A549 treated with GW870086 at 1 μM for 4 hours (cell line): ENCODE measurements around the gene TMEM238. TPM values are rescaled to one million over a fixed set of nuclear protein-coding genes. Genes with fewer than 3 reads are reported as not detected.

Source experiments
- total RNA-seq: library from RNA; stranded (reverse); fragments of 200-300 nt; extraction: Qiagen RNA extraction; gene quantifications from 5 replicates; pipeline ENCODE4 v1.2.3, GENCODE V29; 2022; ENCODE audit warnings: low read depth

Gene TMEM238
- 2.8 to 9.2 TPM (median 7.0 TPM) in 5 replicates for total RNA-seq

DNA sequence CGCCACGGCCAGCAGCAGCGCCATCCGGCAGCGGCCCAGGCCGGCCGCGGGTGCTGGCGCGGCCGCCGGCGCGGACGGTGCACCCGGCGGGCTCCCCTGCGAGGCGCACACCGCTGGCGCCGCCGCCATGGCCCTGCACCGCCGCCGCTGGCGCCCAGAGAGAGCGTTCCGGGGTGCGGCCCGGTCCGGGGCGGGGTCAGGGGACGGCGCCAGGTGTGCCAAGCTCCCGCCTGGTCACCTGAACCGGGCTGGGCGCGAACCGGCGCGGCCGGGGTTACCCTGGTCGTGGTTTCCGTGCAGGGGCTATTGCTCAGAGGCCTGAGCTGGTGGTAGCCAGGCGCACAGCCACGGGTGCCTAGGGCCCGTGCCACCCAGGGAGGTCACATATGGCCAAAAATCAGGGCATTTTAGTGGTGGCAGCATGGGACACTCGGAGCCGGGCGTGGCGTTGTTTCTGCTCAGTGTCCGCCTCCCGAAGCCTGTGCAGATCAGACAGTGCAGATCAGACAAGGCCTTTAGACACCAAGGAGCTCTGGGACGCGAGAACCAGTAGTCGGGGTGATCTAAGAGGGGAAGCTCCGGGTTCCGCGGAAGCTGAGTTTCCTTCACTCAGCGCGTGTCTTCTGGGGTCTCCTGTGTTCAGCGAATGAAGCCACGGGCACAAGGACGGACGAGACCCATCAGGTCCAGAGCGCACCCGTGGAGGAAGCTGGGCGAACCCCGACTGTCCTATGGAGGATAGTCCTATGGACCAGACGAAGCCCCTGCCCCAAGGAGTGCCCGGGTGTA is at the start of gene TMEM238:
TMEM238 (minus strand) TSS at position 162 of the 789 bp plus-strand sequence; CDS start at position 129, 33 bp downstream.

GRCh38 chr19:55407550-55407799 is 23.4 kb upstream of the TMEM238 start, which contains the start of gene UBE2S:
UBE2S (minus strand) TSS chr19:55407788; CDS start chr19:55407589, 199 bp downstream.

GRCh38 chr19:55385724-55386492 is 1.8 kb upstream of the TMEM238 start, which contains the start of gene RPL28:
RPL28 (plus strand) TSS chr19:55385932; CDS start chr19:55386358, 426 bp downstream.

GRCh38 chr19:55376241-55376933 is 7.7 kb downstream of the TMEM238 start, which contains the start of gene TMEM190:
TMEM190 (plus strand) TSS chr19:55376826; CDS start chr19:55376854, 28 bp downstream.

DNA sequence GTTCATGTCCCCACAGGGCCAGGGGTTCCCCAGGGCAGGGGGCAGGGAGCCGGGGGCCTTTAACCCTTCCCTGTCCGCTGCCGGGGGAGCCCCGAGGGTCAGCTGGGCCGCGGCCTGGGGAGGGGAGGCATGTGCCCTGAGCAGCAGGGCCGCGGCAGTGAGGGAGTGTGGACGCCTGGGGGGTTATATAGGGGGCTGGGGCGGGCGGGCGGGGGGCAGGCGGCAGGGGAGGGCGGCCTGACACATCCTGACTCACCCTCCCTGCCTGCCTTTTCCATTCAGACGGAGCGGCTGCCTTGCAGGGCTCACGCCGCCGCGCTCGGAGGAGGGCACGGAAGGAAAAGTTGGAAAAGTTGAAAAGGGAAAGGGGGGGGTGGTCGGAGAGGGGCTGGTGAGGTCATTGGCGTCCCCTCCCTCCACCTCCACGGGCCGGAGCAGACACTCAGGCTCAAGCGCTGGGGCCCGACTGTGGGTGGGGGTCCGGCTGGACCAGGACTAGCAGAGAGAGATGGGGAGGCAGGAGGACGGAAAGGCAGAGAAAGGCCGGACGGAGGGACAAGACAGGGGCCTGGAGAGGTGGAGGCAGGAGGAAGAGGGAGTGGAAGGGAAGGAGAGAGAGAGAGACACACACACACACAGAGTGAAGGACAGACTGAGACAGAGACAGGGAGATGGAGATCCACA is 13.6 kb downstream of the TMEM238 start, which contains the start of gene IL11:
IL11 (minus strand) TSS at position 159 of the 684 bp plus-strand sequence; CDS start at position 6, 153 bp downstream.

GRCh38 chr19:55362990-55363716 is 20.9 kb downstream of the TMEM238 start, which contains the start of gene GARIN5B:
GARIN5B (minus strand) TSS chr19:55363260; CDS start chr19:55363066, 194 bp downstream.

DNA sequence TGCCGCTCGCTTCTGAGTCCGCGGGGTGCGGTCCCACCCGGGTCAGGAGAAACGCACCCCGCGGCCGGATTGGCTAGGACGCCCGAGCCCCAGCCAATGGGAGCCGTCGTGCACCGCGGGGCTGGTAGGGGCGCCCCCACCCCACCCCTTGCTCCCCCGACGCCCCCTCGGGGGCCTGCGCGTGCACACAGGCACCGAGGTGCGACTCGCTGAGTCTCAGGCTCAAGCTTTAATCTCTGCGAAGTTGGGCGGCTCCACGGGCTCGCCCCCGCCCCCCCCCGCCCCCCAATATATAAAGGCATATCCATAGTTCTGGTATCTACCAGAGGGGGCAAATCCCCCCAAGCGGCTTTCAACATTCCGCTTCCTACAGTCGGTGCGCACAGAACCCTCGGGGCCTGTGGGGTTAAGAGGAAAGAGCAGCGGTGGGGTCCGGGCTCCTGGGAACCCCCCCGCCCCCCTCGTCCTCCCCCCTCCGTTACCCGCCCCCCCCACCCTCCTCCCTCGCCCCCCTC is 29.3 kb downstream of the TMEM238 start, which contains the start of gene COX6B2:
COX6B2 (minus strand) TSS at position 22 of the 515 bp plus-strand sequence. CDS start 198 bp downstream, outside the sequence.

DNA sequence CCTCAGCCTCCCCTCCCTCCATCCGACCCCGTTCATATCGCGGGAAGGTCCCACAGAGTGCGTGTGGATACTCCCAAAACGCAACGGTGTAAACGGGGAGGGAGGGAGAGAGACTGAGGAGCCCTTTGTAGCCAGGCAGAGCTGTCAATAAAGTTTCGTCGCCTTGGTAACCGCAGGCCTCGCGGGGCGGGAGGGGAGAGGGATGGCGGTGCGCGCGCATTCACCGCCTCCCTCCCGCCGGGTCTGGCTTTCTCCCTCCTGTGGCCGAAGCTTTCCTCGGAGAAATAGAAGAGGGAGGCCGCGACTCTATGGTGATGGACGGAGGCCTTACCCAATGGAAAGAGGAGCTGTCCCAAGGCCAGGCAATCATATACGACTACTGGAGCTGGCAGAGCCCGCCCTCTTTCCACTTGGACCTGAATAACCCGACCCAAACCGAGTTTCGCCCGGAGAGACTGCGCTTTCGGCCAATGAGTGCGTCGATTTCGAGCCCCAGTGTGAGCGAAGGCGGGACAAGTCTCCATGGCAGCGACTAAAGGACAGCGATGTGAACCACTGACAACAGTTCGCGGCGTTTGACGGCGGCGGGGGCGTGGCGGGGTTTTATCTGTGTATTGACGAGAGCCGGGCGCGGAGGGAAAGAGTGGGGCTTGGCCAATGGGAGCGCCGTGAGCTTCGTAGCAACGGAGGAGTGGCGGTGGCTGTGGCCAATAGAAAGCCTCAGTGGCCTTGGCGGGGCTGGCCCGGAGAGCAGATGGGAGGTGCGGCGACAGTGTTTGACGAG is 44.8 kb downstream of the TMEM238 start, which contains the start of gene KMT5C:
KMT5C (plus strand) TSS at position 772 of the 784 bp plus-strand sequence. CDS start 2,061 bp downstream, outside the sequence.

Other genes with a start within 250 kb of the TMEM238 start
- gene TNNT1, start 235.1 kb downstream of the TMEM238 start, total RNA-seq = 115 to 148 TPM (median 130 TPM) in 5 replicates
- 5.9 to 9.6 TPM (median 8.0 TPM) in 5 replicates for gene TNNI3, start 226.6 kb downstream of the TMEM238 start, total RNA-seq
- gene DNAAF3, start 217.7 kb downstream of the TMEM238 start, total RNA-seq = 3.7 to 7.7 TPM (median 5.7 TPM) in 5 replicates
- gene SYT5, start 204.0 kb downstream of the TMEM238 start, total RNA-seq = 1.9 to 4.8 TPM (median 4.0 TPM) in 5 replicates
- 2.7 to 5.3 TPM (median 5.1 TPM) in 5 replicates for gene PTPRH, start 174.8 kb downstream of the TMEM238 start, total RNA-seq
- gene TMEM86B, start 155.5 kb downstream of the TMEM238 start, total RNA-seq = 3.1 to 5.3 TPM (median 4.1 TPM) in 5 replicates
- 84.5 to 118 TPM (median 109 TPM) in 5 replicates for gene PPP6R1, start 125.3 kb downstream of the TMEM238 start, total RNA-seq
- gene HSPBP1, start 104.2 kb downstream of the TMEM238 start, total RNA-seq = 120 to 145 TPM (median 138 TPM) in 5 replicates
- 2.5 to 4.3 TPM (median 4.1 TPM) in 5 replicates for gene BRSK1, start 100.3 kb downstream of the TMEM238 start, total RNA-seq
- gene TMEM150B, start 59.0 kb downstream of the TMEM238 start, total RNA-seq = not detected in 5 replicates
- gene KMT5C, start 44.4 kb downstream of the TMEM238 start, total RNA-seq = 3.7 to 7.5 TPM (median 5.9 TPM) in 5 replicates
- 0.57 to 1.2 TPM (median 0.81 TPM) in 5 replicates for gene COX6B2, start 29.6 kb downstream of the TMEM238 start, total RNA-seq
- gene GARIN5B, start 21.0 kb downstream of the TMEM238 start, total RNA-seq = 0.08 to 0.33 TPM (median 0.13 TPM) in 5 replicates
- gene IL11, start 13.8 kb downstream of the TMEM238 start, total RNA-seq = 14.5 to 19.3 TPM (median 18.6 TPM) in 5 replicates
- 0.94 to 2.2 TPM (median 1.7 TPM) in 5 replicates for gene TMEM190, start 7.5 kb downstream of the TMEM238 start, total RNA-seq
- 2,491 to 3,078 TPM (median 2,623 TPM) in 5 replicates for gene RPL28, start 1.6 kb upstream of the TMEM238 start, total RNA-seq
- 343 to 483 TPM (median 443 TPM) in 5 replicates for gene UBE2S, start 23.5 kb upstream of the TMEM238 start, total RNA-seq
- gene SHISA7, start 59.0 kb upstream of the TMEM238 start, total RNA-seq = not detected in 5 replicates
- 51.3 to 61.4 TPM (median 58.4 TPM) in 5 replicates for gene ISOC2, start 77.3 kb upstream of the TMEM238 start, total RNA-seq
- not detected in 5 replicates for gene C19orf85, start 80.5 kb upstream of the TMEM238 start, total RNA-seq
- 4.5 to 7.2 TPM (median 6.7 TPM) in 5 replicates for gene ZNF628, start 92.3 kb upstream of the TMEM238 start, total RNA-seq
- gene NAT14, start 100.9 kb upstream of the TMEM238 start, total RNA-seq = 34.8 to 57.0 TPM (median 55.0 TPM) in 5 replicates
- gene SSC5D, start 104.1 kb upstream of the TMEM238 start, total RNA-seq = 0.35 to 0.82 TPM (median 0.57 TPM) in 5 replicates
- 1.3 to 2.3 TPM (median 1.8 TPM) in 5 replicates for gene SBK2, start 152.8 kb upstream of the TMEM238 start, total RNA-seq
- gene SBK3, start 161.3 kb upstream of the TMEM238 start, total RNA-seq = 1.3 to 1.9 TPM (median 1.6 TPM) in 5 replicates
- gene ZNF579, start 196.6 kb upstream of the TMEM238 start, total RNA-seq = 20.1 to 37.6 TPM (median 28.4 TPM) in 5 replicates
- gene FIZ1, start 215.2 kb upstream of the TMEM238 start, total RNA-seq = 20.5 to 24.3 TPM (median 23.6 TPM) in 5 replicates
- gene ZNF524, start 216.0 kb upstream of the TMEM238 start, total RNA-seq = 12.5 to 17.5 TPM (median 16.0 TPM) in 5 replicates
- 7.6 to 13.0 TPM (median 12.1 TPM) in 5 replicates for gene ZNF865, start 221.4 kb upstream of the TMEM238 start, total RNA-seq
- 4.8 to 6.1 TPM (median 5.3 TPM) in 5 replicates for gene ZNF784, start 240.3 kb upstream of the TMEM238 start, total RNA-seq